HG02798 (cell line): ENCODE data around the gene KASH5.

Experiments
- ATAC-seq: cut with Tn5 transposase; IDR thresholded peaks from one replicate; pipeline ENCODE4 v1.9.1; 2021; ENCODE audit warnings: mild to moderate bottlenecking; ENCODE audit not compliant: unreplicated experiment, poor library complexity

KASH5 gene, protein sequence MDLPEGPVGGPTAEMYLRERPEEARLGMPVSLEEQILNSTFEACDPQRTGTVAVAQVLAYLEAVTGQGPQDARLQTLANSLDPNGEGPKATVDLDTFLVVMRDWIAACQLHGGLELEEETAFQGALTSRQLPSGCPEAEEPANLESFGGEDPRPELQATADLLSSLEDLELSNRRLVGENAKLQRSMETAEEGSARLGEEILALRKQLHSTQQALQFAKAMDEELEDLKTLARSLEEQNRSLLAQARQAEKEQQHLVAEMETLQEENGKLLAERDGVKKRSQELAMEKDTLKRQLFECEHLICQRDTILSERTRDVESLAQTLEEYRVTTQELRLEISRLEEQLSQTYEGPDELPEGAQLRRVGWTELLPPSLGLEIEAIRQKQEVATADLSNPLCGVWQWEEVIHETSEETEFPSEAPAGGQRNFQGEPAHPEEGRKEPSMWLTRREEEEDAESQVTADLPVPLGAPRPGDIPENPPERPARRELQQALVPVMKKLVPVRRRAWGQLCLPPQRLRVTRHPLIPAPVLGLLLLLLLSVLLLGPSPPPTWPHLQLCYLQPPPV

DNA sequence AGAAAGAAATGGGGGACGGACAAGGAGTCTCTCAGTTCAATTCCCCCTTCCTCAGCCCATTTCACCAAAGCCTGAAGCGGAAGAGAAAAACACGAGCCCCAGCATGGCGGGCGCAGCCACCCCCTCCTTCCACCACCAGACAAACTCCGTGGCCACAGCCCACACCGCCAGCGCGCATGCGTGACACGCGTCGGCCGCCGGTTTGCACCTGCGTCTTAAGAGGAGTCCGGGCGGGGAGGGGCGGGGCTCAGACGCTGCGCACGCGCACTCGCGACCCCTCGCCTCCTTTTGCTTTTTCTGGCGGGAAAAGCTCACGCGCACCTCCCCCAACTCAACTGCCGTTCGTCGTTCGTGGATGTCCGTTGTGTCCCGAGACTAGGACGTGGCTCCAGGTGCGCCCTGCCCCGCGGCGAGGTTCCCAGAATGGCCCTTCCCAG is at the start of gene KASH5:
KASH5 (plus strand) TSS at position 314 of the 437 bp plus-strand sequence. CDS start 2,635 bp downstream, outside the sequence.
- ATAC-seq = peak; percentile 81

DNA sequence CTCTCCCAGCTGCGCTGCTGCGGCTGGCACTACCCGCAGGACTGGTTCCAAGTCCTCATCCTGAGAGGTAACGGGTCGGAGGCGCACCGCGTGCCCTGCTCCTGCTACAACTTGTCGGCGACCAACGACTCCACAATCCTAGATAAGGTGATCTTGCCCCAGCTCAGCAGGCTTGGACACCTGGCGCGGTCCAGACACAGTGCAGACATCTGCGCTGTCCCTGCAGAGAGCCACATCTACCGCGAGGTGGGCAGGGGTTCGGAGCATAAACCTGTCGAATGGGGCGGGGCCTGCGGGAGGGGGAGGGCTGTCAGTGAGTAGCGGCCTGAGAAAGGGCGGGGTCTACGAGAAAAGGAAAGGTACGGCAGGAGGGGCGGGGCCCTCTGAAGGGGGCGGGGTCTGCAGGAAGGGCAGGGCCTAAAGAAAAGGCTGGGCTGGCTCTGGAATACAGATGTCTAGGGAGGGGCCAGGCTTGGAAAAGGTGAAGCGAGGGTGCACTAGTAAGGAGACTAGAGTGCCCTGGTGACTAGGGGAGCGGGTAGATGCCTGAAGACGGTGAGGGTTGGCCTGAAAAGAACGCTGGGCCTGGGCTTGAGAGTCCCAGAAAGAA is 49.3 kb upstream of the KASH5 start:
- ATAC-seq = no peak

DNA sequence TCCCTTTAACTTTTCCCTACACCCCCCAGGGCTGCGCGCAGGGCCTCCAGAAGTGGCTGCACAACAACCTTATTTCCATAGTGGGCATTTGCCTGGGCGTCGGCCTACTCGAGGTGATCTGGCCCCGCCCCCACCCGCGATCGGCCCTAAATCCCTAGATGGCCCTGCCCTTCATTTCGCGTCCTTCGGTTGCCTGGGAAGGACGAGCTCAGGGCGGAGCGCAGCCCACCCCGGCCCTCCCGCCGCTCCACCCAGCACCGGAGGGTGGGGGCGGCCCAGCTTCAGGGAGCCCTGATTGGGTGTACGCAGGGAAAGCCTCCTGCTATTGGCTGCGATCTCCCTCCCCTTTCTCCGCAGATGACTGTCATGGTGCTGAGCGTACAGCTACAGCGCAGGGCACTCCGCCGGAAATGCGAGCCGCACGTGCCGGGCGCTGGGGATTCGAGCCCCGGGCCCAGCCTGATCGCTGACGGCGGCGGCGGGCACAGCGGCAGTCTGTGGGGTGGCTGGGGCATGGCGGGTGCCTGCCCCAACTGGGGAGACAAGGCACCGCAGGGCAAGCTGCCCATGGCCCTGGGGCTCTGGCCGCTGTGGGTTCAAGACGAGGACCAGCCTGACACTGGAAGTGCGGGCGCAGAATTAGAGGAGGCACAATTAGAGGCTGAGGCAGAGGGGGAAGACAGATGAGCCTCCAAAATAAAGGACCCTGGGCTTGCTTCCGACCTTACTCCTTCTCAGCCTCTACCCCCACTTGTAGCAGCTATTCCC is 48.6 kb upstream of the KASH5 start:
- no peak for ATAC-seq

DNA sequence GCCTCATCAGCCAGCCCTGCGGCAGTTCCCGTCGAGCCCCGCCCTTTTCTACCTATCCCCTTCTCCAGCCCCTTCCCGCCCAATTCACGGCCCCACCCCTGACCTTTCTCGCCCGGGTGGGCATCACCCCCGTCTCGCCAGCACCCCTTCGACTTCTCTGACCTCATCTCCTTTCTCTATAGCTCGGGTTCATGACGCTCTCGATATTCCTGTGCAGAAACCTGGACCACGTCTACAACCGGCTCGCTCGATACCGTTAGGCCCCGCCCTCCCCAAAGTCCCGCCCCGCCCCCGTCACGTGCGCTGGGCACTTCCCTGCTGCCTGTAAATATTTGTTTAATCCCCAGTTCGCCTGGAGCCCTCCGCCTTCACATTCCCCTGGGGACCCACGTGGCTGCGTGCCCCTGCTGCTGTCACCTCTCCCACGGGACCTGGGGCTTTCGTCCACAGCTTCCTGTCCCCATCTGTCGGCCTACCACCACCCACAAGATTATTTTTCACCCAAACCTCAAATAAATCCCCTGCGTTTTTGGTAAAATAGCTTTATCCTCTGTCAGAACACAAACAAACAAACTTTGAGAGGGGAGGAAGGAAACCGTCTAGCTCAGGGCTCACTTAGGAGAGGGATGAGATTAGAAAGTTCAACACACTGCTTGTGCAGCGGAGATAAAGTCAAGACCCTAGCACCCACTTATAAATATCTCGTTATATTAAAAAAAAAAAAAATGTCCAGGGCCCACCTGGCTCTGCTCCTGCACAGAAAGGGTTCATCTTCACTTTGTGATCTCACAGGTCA is 47.8 kb upstream of the KASH5 start:
- ATAC-seq = peak; percentile 78

DNA sequence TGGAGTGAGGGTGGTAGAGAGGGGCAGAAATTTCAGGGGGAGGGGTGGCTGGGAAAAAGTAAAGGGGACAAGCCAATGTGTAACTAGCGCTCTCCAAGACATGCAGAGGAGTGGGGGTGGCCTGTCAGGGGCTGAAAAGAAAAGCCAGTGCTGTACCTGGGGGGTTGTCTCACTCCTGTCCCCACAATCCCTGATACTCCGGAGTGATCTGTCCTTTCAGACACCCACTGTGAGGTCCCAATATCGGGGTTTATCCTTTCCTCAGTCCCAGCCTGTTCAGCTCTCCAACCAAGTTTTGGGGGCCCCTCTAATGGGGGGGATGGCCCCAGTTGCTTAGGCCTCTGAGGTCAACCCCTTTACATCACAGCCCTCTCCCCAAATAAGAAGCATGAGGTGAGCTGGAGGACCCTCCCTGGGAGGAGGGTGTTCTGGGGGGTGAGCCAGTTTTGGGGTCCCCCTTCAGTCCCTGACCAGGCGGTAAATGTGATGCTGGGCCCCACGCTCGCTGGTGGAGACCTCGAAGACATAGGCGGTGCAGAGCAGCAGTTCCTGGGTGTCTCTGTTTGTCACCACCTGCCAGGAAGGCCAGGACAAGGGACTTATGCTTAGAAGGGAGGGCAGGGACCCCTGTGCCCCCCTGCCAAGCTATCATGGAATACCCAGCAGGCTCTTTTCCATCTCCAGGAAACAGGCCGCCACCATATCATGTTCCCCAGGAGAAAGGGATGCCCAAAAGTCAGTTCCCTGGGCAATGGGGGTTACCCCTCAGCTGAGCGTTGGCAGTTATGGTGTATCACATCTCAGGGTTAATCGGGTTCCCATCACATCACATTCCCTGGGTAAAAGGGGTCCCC is 47.0 kb upstream of the KASH5 start:
- ATAC-seq = no peak

DNA sequence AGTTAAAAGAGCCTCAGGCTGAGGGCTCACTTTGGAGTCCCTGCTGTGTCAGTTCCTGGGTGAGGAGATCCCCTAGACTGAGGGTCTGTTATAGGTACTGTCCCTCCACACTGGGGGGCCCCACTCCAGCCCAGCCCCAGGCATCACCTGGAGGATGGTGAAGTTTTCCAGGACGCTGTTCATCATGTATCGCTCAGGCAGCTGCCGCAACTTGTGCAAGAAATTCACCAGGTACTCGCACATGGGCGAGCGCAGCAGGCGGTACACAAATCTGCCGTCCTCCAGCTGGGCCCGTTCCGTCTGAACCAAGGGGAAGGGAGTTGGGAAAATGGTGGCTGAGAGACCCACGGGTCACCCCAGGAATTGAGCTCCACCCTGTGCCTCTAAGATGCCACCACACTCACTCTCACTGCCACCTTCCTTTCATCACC is 45.7 kb upstream of the KASH5 start:
- ATAC-seq = no peak

DNA sequence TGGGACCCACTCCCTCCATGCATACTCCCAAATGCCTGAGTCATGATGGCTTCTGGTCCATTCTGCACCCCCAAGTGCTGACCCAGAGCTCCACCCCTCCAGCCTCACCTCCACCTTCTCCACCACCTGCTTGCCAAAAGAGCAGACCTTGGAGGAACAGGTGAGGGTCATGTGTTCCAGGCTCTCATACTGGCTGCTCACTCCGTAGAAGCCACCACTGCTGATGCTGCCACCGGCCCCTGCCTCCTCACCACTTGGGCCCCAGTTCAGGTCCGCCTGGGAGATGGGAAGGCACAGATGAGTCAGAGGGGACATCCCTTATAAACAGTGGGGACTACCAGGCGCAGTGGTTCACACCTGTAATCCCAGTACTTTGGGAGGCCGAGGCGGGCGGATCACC is 44.9 kb upstream of the KASH5 start:
- ATAC-seq = no peak

DNA sequence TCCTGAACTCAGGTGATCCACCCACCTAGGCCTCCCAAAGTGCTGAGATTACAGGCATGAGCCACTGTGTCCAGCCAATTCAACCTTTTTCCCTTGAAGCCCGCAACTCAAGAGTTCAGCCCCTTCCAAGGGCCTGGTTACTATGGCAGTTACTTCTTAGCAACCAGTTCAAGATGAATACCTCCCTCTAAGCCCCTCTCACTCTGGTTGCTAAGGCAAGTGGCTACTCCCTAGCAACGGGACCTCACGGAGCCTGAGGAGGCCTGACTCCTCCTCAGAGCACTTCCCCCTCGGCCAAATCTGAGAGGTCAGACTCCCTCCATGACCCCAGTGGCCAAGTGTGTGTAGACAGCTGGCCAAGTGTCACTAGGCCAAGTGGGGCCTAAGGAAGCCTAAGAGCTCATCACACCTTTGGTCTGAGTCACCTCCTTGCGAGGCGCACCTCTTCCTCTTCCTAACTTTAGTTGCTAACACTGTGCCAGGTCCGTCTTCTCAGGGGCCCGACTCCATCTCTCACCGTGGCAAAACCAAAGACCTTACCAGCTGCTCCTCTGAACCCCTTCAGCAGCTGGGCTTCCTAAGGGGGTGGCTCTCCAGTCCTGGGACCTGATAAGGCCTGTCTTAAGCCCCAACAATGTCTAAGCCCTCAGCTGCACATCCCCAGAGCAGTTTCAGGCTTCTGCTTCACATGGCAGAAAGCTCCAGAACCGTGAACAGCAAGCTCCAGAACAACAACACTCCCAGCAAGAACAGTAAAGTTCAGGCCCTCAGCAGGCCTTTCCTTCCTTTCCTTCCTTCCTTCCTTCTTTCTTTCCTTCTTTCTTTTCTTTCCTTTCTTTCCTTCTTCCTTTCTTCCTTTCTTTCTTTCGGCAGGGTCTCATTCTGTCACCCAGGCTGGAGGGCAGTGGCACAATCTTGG is 43.3 kb upstream of the KASH5 start:
- ATAC-seq = no peak

DNA sequence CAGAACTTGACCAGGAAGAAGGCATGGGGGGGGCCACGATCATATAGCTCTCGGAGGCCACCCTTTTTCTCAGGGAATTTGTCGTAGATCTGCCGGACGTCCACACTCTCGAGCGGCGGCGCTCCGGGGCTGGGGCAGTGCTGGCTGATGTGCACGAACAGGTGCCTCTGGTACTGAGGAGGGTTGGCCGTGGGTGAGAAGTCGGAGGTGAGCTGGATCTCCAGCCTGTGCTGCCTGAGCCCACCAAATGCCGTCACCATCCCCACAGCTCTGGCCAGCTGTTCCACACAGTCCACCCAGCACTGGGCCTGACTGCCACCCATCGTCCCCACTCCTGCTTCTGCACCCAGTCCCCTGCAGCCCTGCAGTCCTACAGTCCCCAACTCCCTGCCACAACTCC is 40.9 kb upstream of the KASH5 start:
- ATAC-seq = no peak

DNA sequence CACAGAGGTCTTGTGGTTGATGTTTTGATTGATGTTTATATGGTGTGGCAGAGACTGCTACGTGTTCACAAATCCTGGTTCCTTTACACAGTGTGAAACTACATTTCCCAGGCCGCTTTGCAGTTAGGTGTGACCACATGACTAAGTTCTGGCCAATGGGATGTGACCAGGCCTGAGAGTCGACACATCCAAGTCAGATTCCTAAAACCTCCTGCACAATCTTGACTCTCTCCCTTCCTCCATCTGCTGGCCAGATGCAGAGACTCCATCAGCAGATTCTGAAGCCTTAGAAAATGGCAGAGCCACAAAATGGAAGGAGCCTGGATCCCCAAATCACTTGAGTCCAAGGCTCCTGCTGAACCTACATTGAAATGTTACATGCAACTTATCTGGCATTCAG is 40.2 kb upstream of the KASH5 start:
- ATAC-seq = no peak

DNA sequence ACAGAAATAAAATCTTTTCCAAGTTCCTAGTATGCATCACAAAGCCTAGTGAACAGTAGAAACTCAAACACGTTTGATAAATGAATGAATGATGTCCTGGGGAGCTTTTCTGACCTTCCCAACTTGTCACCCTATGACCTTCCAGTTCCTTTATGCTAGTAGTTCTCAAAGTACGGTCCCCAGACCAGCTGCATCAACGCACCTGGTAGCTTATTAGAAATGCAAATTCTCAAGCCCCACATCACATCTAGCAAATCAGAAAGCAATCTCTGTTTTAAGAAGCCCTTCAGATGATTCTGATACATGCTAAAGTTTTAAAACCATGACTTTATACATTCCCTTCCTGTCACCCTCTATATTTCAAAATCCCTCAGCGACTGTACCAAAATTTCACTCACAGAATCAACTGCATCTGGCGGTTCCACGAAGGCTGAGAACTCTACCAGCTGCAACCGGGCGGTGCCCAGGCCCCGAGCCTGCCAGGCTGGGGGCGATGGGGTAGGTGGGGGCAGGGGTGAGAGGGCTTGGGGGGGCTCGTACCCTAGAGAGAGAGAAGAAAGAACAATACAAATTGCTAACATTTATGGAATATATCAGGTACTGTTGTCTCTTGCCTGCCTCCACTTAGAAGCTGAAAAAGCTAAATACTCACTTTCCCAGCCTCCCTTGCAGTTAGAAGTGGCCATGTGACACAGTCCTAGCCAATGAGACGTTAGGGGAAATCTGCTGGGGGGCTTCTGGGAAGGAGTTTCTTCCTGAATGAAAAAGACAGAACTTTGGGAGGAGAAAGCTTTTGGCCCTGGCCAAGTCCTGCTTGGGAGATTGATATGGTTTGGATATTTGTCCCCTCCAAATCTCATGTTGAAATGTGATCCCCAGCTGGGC is 39.5 kb upstream of the KASH5 start:
- ATAC-seq = no peak

DNA sequence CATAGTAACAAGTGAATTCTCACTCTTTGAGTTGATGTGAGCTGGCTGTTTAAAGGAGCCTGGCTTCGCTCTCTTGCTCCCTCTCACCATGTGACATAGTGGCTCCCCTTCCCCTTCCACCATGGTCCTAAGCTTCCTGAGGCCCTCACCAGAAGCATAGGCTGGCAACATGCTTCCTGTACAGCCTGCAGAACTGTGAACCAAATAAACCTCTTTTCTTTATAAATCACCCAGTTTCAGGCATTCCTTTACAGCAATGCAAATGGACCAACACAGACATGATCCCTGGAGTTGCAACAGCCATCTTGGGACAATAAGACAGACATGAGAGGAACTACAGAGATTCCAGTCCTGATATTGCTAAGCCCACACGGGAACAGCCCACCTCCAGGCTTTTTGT is 38.5 kb upstream of the KASH5 start:
- no peak for ATAC-seq

DNA sequence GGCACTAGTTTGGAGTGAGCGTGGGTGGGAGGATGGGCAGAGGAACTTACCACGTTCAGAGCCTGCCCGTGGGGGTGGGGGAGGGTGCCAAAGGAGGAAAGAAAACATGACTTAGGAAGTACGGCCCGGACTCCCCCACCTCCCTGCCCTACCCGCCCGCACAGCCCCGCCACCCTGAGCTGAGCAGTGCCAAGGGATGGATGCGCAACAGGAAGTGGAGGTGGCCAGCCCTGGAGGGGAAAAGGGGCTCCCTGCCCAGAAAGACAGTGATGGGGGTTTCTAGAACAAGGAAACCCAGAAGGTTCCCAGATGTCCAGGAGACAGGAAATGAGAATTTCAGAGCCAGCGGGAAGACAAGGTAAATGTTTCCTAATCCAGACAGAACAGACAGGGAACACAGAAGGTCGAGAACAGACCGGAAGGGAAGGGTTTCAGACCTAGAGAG is 32.1 kb upstream of the KASH5 start:
- ATAC-seq = no peak

DNA sequence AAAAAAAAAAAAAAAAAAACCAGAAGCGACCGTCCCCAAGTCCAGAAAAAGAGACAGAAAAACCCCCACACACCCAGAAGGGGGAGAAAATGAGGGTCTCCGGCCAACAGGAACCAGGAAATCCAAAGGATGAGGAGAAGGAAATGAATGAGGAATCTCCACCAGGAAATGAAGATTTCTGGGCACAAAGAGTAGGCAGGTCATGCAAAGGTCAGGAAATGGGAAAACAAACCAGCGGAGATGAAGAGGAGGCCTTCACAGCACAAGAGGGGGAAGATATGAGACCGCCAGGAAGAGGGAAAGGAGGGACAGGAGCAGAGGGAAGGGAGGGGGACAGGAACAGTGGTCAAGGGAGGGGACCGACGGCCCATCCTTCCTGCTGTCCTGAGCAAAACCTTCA is 31.7 kb upstream of the KASH5 start:
- ATAC-seq = no peak

DNA sequence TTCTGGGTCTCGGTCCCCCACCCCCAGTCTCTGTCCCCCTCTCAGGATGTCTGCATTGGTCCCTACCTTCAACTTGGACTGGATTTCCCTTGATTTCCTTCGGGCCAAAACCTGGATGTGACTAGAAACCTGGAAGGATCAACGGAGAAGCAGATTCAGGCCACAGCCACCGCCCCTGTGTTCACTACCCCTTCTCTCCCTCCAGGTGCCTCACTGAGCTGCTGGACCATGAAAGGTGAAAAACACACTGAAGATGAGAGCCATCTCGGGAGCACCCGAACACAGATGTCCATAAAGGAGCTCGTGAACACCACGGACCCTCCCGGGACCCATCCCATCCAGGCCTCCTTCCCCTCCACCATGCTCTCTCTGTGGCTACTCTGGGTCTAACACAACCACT is 30.9 kb upstream of the KASH5 start:
- ATAC-seq = no peak

DNA sequence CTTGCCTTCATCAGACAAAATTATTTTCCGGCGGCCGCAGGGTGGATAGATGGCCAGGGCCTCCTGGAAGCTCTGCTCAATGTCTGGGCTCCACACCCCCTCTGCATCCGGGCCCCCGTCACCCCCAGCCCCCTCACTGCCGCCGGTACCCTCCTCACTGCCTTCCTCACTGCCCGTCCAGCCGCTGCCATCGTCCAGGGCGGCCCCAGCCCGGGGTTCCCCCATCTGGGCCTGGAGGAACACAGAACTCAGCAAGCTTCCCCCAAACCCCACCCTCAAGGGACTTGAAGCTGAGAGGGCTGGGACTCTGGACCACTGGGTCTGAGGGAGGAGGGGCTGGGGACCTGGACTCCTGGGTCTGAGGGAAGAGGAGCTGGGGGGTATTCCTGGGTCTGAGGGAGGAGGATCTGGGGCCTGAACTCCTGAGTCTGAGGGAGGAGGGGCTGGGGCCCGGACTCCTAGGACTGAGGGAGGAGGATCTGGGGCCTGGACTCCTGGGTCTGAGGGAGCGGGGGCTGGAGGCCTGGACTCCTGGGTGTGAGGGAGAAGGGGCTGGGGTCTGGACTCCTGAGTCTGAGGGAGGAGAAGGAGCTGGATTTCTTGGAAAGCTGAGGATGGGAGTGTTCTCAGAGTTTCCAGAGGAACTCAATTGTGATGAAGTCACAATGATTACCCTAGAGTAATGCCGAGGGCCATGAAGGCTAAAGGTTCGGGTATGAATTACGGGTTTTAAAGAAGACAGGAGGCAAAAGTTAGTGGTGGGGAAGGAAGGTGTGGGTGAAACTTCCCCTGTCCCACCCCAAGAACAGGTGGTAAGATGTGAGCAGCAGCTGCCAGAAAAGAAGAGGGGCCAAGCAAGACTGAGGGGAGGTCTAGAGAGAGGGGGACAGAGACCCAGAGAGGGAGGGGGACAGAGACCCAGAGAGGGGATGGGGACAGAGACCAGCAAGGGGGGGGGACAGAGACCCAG is 27.9 kb upstream of the KASH5 start:
- no peak for ATAC-seq
